HepG2 (cell line): ENCODE data around the gene FOXD3. TPM values are rescaled to one million over a fixed set of nuclear protein-coding genes. Genes with fewer than 3 reads are reported as not detected.

Experiments
- ATAC-seq: fragments of 200-7000 bp; cut with Tn5 transposase; 3 replicates; pipeline ENCODE4 v1.9.1; 2020; ENCODE audit warnings: mild to moderate bottlenecking, moderate library complexity
- BruUV-seq: library from RNA; stranded (reverse); fragments of 400-500 nt; replicated peaks from 2 replicates; lab custom pipeline; 2021; lab: Mats Ljungman, UMichigan
- CTCF ChIA-PET: fragments of 300-600 bp; formaldehyde crosslinking; extraction: SDS; loops from one replicate; lab custom pipeline; 2021; ENCODE audit warnings: low total read pairs, inconsistent platforms, low intra/inter-chr PET ratio; lab: Yijun Ruan, JAX
- POLR2A ChIA-PET: fragments of 350-600 bp; sonication (Branson Sonifier 250); formaldehyde crosslinking; loops from one replicate; lab custom pipeline; 2020; ENCODE audit warnings: antibody characterized with exemption, inconsistent platforms; lab: Yijun Ruan, JAX
- DNase-seq: peaks from one replicate; pipeline ENCODE4 v3.0.0-alpha.2; 2015; ENCODE audit warnings: low spot score
- FAIRE-seq: peaks from 3 replicates; lab custom pipeline; 2011; peaks lifted over from hg19 to GRCh38; lab: Jason Lieb, UNC
- H2AFZ ChIP-seq: one replicate; pipeline ENCODE4 v1.6.1; 2011; ENCODE audit warnings: low read length, inconsistent platforms
- H3K27ac ChIP-seq: fragments of 300-600 bp; 3 replicates; pipeline ENCODE4 v1.8.0; 2011; ENCODE audit warnings: mixed run types, mild to moderate bottlenecking, mixed read lengths, low read length, inconsistent platforms; ENCODE audit not compliant: insufficient read depth; ENCODE audit errors: extremely low read length
- H3K27me3 ChIP-seq, 2 experiments: fragments of 200-600 bp in 1 of 2; 2 replicates in 1 of 2; 3 replicates in 1 of 2; pipeline versions ENCODE4 v1.6.0 to v1.8.0; 2011; ENCODE audit warnings: low read length in 2 of 2, mild to moderate bottlenecking in 2 of 2, moderate library complexity in 2 of 2, inconsistent platforms in 1 of 2; ENCODE audit not compliant: insufficient read depth in 2 of 2, control insufficient read depth in 1 of 2
- H3K36me3 ChIP-seq, 2 experiments: fragments of 200-600 bp in 1 of 2; replicated peaks in 1 of 2; 2 replicates in 1 of 2; 3 replicates in 1 of 2; pipeline versions ENCODE4 v1.5.1 to v1.8.0; 2011; ENCODE audit warnings: low read length in 2 of 2, inconsistent platforms in 1 of 2; ENCODE audit not compliant: insufficient read depth in 2 of 2, control insufficient read depth in 1 of 2
- H3K4me1 ChIP-seq: 2 replicates; pipeline ENCODE4 v1.5.1; 2012; ENCODE audit warnings: low read length, inconsistent platforms; ENCODE audit not compliant: insufficient read depth
- H3K4me2 ChIP-seq: 2 replicates; pipeline ENCODE4 v1.6.0; 2011; ENCODE audit warnings: low read depth, low read length, inconsistent platforms
- H3K4me3 ChIP-seq, 3 experiments: fragments of 200-600 bp in 1 of 3; sonication (generic), shearing (Covaris generic) in 1 of 3; replicated peaks in 1 of 3; 2 replicates each; pipeline ENCODE4 v1.5.1; 2011 to 2016; ENCODE audit warnings: low read length in 3 of 3, inconsistent platforms in 2 of 3, low read depth in 2 of 3, mild to moderate bottlenecking in 2 of 3, control low read depth in 1 of 3, mixed read lengths in 1 of 3; ENCODE audit not compliant: insufficient read depth in 1 of 3
- H3K79me2 ChIP-seq: one replicate; pipeline ENCODE4 v1.6.1; 2011; ENCODE audit warnings: low read length, inconsistent platforms; ENCODE audit not compliant: insufficient read depth
- H3K9ac ChIP-seq: 2 replicates; pipeline ENCODE4 v1.6.0; 2011; ENCODE audit warnings: mild to moderate bottlenecking, low read depth, low read length, inconsistent platforms; ENCODE audit not compliant: insufficient read depth
- H3K9me3 ChIP-seq: 2 replicates; pipeline ENCODE4 v1.5.1; 2012; ENCODE audit warnings: mild to moderate bottlenecking, low read length
- H4K20me1 ChIP-seq: 2 replicates; pipeline ENCODE4 v1.6.0; 2011; ENCODE audit warnings: inconsistent platforms, mild to moderate bottlenecking, low read length, moderate library complexity; ENCODE audit not compliant: insufficient read depth
- MTF2 ChIP-seq: sonication (generic); formaldehyde crosslinking; IDR thresholded peaks from 2 replicates; pipeline ENCODE4 v1.5.0; 2020; ENCODE audit warnings: missing genetic modification reagents, borderline replicate concordance
- XRCC5 ChIP-seq: fragments of 200-400 bp; formaldehyde crosslinking; optimal IDR thresholded peaks from 2 replicates; pipeline ENCODE3; 2017; ENCODE audit warnings: mild to moderate bottlenecking, low read length
- ZNF766 ChIP-seq: sonication (generic); formaldehyde crosslinking; IDR thresholded peaks from 2 replicates; pipeline ENCODE4 v1.5.0; 2020; ENCODE audit warnings: missing genetic modification reagents, borderline replicate concordance
- WGBS: methylation state at CpG from one replicate; pipeline ENCODE4 v1.1.6; 2017; ENCODE audit warnings: low lambda C conversion rate; 5-methylcytosine and 5-hydroxymethylcytosine counted together
- in situ Hi-C: cut with HindIII; loops from 2 replicates; pipeline ENCODE4 v1.10.0; 2017; ENCODE audit warnings: low pct_unique_long_range_greater_than_20kb; ENCODE audit not compliant: extremely low pct_ligation_motif_present
- intact Hi-C: fragments of 100-400 bp; cut with micrococcal nuclease; formaldehyde crosslinking; loops from one replicate; pipeline ENCODE4 v1.10.0; 2022; ENCODE audit not compliant: unreplicated experiment
- polyA plus RNA-seq, 8 experiments: library from polyadenylated mRNA; depleted of rRNA in 3 of 8; stranded (reverse) in 7 of 8; unstranded in 1 of 8; fragments of >200 nt; fragmentation: Illumina TruSeq in 4 of 8; extraction: Trizol in 4 of 8; gene quantifications; 2 replicates each; pipeline versions ENCODE4 v1.2.1 to v1.2.3, GENCODE V29; 2011 to 2016; ENCODE audit warnings: low read depth in 4 of 8, missing spikeins in 1 of 8, mixed read lengths in 1 of 8; ENCODE audit not compliant: insufficient read depth in 1 of 8
- total RNA-seq, 5 experiments: library from RNA; depleted of rRNA; stranded (reverse); fragments of >200 nt; fragmentation: Illumina TruSeq; extraction: Trizol; gene quantifications; 2 replicates each; pipeline ENCODE4 v1.2.3, GENCODE V29; 2016; ENCODE audit warnings: low read depth in 1 of 5
- TF ChIP-seq, protein P1 (sequence below): IDR thresholded peaks from 2 replicates; pipeline ENCODE4 v1.6.1; 2016; ENCODE audit warnings: mild to moderate bottlenecking
- TF ChIP-seq, protein P2 (sequence below): sonication (generic); formaldehyde crosslinking; IDR thresholded peaks from 2 replicates; pipeline ENCODE4 v1.4.0; 2020; ENCODE audit warnings: missing genetic modification reagents, low read depth, mild to moderate bottlenecking, borderline replicate concordance

FOXD3 gene
- total and polyA plus RNA-seq, 2 of the 13 experiments (the other 11 are each of a cell fraction or from before 2014, with no cell fraction given), result not detected

DNA sequence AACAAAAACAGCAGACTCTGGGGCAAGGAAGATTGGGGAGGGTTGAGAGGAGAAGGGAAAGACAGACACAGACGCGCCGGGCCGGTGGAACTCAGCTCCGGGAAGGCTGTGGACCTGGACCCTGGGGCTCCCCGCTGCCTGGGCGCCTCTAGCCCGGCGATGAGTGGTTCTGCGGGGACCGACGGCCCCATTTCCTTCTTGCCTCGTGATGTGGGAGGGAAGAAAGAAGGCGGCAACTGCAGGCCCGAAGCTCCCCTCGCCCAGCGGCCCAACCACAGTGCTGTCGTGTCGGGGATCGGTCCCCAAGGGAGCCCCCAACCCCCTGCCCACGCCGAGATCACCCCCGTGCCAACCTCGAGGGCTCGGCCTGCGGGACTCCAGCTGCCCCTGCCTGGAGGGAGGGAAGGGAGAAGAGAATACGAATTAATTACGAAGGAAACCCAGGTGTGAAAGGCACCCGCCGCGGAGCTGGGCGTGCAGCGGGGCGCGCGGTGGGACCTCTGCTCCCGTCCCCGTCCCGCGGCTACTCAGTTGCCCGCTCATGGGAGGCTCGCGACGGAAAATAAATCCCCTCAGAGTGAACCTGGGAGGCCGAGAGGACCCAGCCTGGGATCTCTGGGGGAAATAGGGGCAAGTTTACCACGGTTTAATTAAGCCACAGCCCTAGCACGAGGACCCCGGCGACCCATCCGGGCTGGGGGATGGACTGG, 7.4 kb downstream of the FOXD3 start:
- ChIA-PET POLR2A (no interaction called here), CTCF (no interaction called here)
- H3K4me2 ChIP-seq, result no peak overlapping the region
- TF ChIP-seq MTF2 (CRISPR knock-in tag), result no peak
- TF ChIP-seq ZNF766 (CRISPR knock-in tag), result no peak
- TF ChIP-seq, protein P1, sequence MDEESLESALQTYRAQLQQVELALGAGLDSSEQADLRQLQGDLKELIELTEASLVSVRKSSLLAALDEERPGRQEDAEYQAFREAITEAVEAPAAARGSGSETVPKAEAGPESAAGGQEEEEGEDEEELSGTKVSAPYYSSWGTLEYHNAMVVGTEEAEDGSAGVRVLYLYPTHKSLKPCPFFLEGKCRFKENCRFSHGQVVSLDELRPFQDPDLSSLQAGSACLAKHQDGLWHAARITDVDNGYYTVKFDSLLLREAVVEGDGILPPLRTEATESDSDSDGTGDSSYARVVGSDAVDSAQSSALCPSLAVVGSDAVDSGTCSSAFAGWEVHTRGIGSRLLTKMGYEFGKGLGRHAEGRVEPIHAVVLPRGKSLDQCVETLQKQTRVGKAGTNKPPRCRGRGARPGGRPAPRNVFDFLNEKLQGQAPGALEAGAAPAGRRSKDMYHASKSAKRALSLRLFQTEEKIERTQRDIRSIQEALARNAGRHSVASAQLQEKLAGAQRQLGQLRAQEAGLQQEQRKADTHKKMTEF (CRISPR knock-in tag), result no peak
- TF ChIP-seq, protein P2, sequence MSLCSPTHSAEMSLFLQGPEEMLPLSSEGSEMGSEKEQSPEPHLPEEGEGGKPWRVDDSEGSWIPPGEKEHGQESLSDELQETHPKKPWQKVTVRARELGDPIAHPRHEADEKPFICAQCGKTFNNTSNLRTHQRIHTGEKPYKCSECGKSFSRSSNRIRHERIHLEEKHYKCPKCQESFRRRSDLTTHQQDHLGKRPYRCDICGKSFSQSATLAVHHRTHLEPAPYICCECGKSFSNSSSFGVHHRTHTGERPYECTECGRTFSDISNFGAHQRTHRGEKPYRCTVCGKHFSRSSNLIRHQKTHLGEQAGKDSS (CRISPR knock-in tag), result no peak
- no peak for TF ChIP-seq XRCC5
- no peaks in the 10 kb centered on the region for H3K79me2 ChIP-seq
- in situ Hi-C loops (loop anchor here (5.0 kb wide), 1 partner anchor 203 kb away; no protein-coding TSS in a partner anchor), intact Hi-C loops (no loop called here)
- no peaks in the 10 kb centered on the region for H4K20me1 ChIP-seq
- no peak for ATAC-seq
- peaks cover 22% of the 10 kb centered on the region for H3K4me1 ChIP-seq
- no TSS peak for BruUV-seq
- no peak for DNase-seq
- H2AFZ ChIP-seq, result no peak overlapping the region
- H3K4me3 ChIP-seq, result no peak overlapping the region
- peaks cover 6 to 62% of the 10 kb centered on the region in 2 experiments for H3K27me3 ChIP-seq
- H3K9me3 ChIP-seq, result no peaks in the 10 kb centered on the region
- no peak overlapping the region for H3K27ac ChIP-seq
- H3K9ac ChIP-seq, result no peak overlapping the region
- FAIRE-seq, result no peak
- H3K36me3 ChIP-seq, result no peaks in the 10 kb centered on the region
- 53% methylated on average over 38 of the region's 50 CpGs for WGBS
